GM20431 (cell line): ENCODE data around the gene PDIA3.
"Not testable (repeated sequence)": the region's sequence is repeated elsewhere in the genome, so short reads cannot be mapped to it uniquely, and the experiment has no call there.

Experiments
- in situ Hi-C: fragments of 300-500 bp; cut with MseI, MboI; formaldehyde crosslinking; loops from one replicate; pipeline ENCODE4 v1.15.0; 2020; ENCODE audit warnings: low sequenced_read_pairs; ENCODE audit not compliant: unreplicated experiment

The PDIA3 gene

GRCh38 chr15:43808960-43809678, 62.9 kb downstream of the PDIA3 start:
- in situ Hi-C loops: no loop called here

DNA sequence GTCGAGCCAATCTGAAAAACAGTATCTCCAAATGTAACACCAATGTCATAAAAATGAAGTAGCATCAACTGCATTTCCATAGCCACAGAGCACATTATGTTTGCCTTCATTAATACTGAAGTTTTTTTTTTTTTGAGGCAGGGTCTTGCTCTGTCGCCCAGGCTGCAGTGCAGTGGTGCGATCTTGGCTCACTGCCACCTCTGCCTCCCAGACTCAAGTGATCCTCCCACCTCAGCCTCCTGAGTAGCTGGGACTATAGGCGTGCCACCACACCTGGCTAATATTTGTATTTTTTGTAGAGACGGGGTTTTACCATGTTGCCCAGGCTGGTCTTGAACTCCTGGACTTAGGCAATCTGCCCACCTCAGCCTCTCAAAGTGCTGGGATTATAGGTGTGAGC, 68.8 kb downstream of the PDIA3 start:
- in situ Hi-C loops: not testable (repeated sequence)

DNA sequence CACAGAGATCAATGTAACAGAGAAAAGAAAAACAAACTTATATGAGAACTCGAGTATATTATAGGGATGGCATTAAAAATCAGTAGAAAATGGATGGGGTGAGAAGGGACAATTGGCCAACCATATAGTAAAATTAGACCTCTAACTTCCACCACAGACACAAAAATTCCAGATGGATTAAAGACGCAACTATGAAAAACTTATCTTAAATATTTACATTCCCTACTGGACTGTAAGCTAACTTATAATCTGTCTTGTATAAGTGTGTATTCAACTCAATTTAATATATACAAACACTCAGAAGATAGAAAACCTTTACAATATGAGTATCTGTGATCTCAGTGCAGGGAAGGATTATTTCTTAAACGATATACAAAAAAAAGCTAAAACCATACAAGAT, 75.3 kb downstream of the PDIA3 start:
- in situ Hi-C loops: no loop called here
